A549 (cell line): Measurements from ENCODE around the gene ARID1B. TPM values are rescaled to one million over a fixed set of nuclear protein-coding genes. Genes with fewer than 3 reads are reported as not detected.

ENCODE experiments used
- ATAC-seq, 2 experiments: fragments of 200-7000 bp in 1 of 2; fragments of >200 bp in 1 of 2; cut with Nextera tagmentation in 1 of 2; cut with Tn5 transposase in 1 of 2; 3 replicates each; pipeline versions ENCODE4 v1.8.0 to v1.9.1; 2018 to 2020; ENCODE audit warnings: mild to moderate bottlenecking in 1 of 2, moderate library complexity in 1 of 2
- CTCF ChIA-PET: fragments of 300-600 bp; sonication (Branson Sonifier 250); formaldehyde crosslinking; extraction: SDS; loops from one replicate; lab custom pipeline; 2021; ENCODE audit warnings: antibody characterized with exemption, inconsistent platforms; lab: Yijun Ruan, JAX
- POLR2A ChIA-PET: fragments of 350-600 bp; formaldehyde crosslinking; extraction: SDS; loops from one replicate; lab custom pipeline; 2021; ENCODE audit warnings: antibody characterized with exemption, inconsistent platforms; lab: Yijun Ruan, JAX
- DNase-seq, 2 experiments: peaks; one replicate each; pipeline versions ENCODE4 v3.0.0 to v3.0.0-alpha.2; 2011 to 2016; ENCODE audit warnings: low read depth in 1 of 2, low spot score in 1 of 2
- FAIRE-seq: peaks from 2 replicates; lab custom pipeline; 2011; peaks lifted over from hg19 to GRCh38; lab: Jason Lieb, UNC
- H3K27ac ChIP-seq, 2 experiments: fragments of >200 bp; sonication (Bioruptor Twin); formaldehyde crosslinking; 3 replicates each; pipeline ENCODE4 v1.5.1; 2016 to 2017
- H3K4me1 ChIP-seq: fragments of >200 bp; sonication (Bioruptor Twin); formaldehyde crosslinking; 3 replicates; pipeline ENCODE4 v1.6.1; 2016
- H3K4me2 ChIP-seq: fragments of >200 bp; sonication (Bioruptor Twin); formaldehyde crosslinking; 3 replicates; pipeline ENCODE4 v1.6.1; 2016
- H3K4me3 ChIP-seq: fragments of >200 bp; sonication (Bioruptor Twin); formaldehyde crosslinking; 3 replicates; pipeline ENCODE4 v1.5.1; 2016
- H3K9me3 ChIP-seq: fragments of >200 bp; sonication (Bioruptor Twin); formaldehyde crosslinking; 3 replicates; pipeline ENCODE4 v1.6.1; 2016
- CBX2 ChIP-seq: fragments of 200-600 bp; sonication (generic); IDR thresholded peaks from 2 replicates; pipeline ENCODE4 v1.6.1; 2016; ENCODE audit warnings: low read depth, mild to moderate bottlenecking, borderline replicate concordance
- CEBPB ChIP-seq, 2 experiments: fragments of >200 bp in 1 of 2; sonication (Bioruptor Twin) in 1 of 2; formaldehyde crosslinking in 1 of 2; IDR thresholded peaks; 2 replicates each; pipeline ENCODE4 v1.6.1; 2012 to 2016
- CHD4 ChIP-seq: fragments of 200-600 bp; sonication (generic); IDR thresholded peaks from 2 replicates; pipeline ENCODE4 v1.6.1; 2016; ENCODE audit warnings: antibody characterized with exemption, mild to moderate bottlenecking, borderline replicate concordance
- EHF ChIP-seq: fragments of 250-450 bp; sonication (Bioruptor Pico); IDR thresholded peaks from 2 replicates; pipeline ENCODE4 v1.5.0; 2020; ENCODE audit warnings: mild to moderate bottlenecking
- EHMT2 ChIP-seq: fragments of 200-600 bp; sonication (generic); IDR thresholded peaks from 2 replicates; pipeline ENCODE4 v1.6.1; 2016; ENCODE audit warnings: antibody characterized with exemption, low read depth, mild to moderate bottlenecking, moderate library complexity
- FOSB ChIP-seq: fragments of 250-450 bp; sonication (Bioruptor Pico); IDR thresholded peaks from 2 replicates; pipeline ENCODE4 v1.5.0; 2020; ENCODE audit warnings: mild to moderate bottlenecking, moderate library complexity
- HOXB13 ChIP-seq: fragments of 250-450 bp; sonication (Bioruptor Pico); IDR thresholded peaks from 2 replicates; pipeline ENCODE4 v1.5.0; 2020; ENCODE audit warnings: low read depth, mild to moderate bottlenecking, moderate library complexity
- KDM1A ChIP-seq: fragments of 200-600 bp; sonication (generic); IDR thresholded peaks from 2 replicates; pipeline ENCODE4 v1.6.1; 2016; ENCODE audit warnings: low read depth, mild to moderate bottlenecking
- MAZ ChIP-seq: fragments of 150-350 bp; IDR thresholded peaks from 2 replicates; pipeline ENCODE4 v1.6.1; 2014; ENCODE audit warnings: antibody characterized with exemption, low read depth, low read length, borderline replicate concordance
- NPAS2 ChIP-seq: fragments of 250-450 bp; sonication (Bioruptor Pico); IDR thresholded peaks from 2 replicates; pipeline ENCODE4 v1.8.0; 2022; ENCODE audit warnings: mild to moderate bottlenecking, moderate library complexity, borderline replicate concordance
- NR3C1 ChIP-seq: fragments of >200 bp; sonication (Bioruptor Twin); formaldehyde crosslinking; IDR thresholded peaks from 3 replicates; pipeline ENCODE4 v1.6.1; 2017
- POLR2AphosphoS2 ChIP-seq: conservative IDR thresholded peaks from 2 replicates; pipeline ENCODE4 v1.6.1; 2012; ENCODE audit warnings: low read length, improper control_type of control experiment, inconsistent platforms
- RFX5 ChIP-seq: fragments of 450-650 bp; IDR thresholded peaks from 2 replicates; pipeline ENCODE4 v1.7.1; 2014; ENCODE audit warnings: antibody characterized with exemption, mild to moderate bottlenecking, moderate library complexity
- SREBF2 ChIP-seq: fragments of 450-650 bp; IDR thresholded peaks from 2 replicates; pipeline ENCODE4 v1.6.1; 2014; ENCODE audit warnings: mild to moderate bottlenecking, moderate library complexity
- ZC3H11A ChIP-seq: fragments of 450-650 bp; IDR thresholded peaks from 2 replicates; pipeline ENCODE4 v1.6.1; 2014; ENCODE audit warnings: antibody characterized with exemption, mild to moderate bottlenecking
- ZFP36 ChIP-seq: fragments of 450-650 bp; IDR thresholded peaks from 2 replicates; pipeline ENCODE4 v1.6.1; 2014; ENCODE audit warnings: borderline replicate concordance; ENCODE audit not compliant: partially characterized antibody
- ZNF302 ChIP-seq: fragments of 250-450 bp; sonication (Bioruptor Pico); IDR thresholded peaks from 2 replicates; pipeline ENCODE4 v1.9.0; 2021; ENCODE audit warnings: inconsistent platforms, mild to moderate bottlenecking, moderate library complexity
- WGBS: methylation state at CpG from one replicate; pipeline ENCODE4 v1.1.6; 2017; ENCODE audit errors: missing lambda C conversion rate; 5-methylcytosine and 5-hydroxymethylcytosine counted together
- polyA plus RNA-seq, 4 experiments: library from polyadenylated mRNA; depleted of rRNA in 3 of 4; stranded (reverse); fragments of >200 nt; fragmentation: RNase III in 1 of 4; extraction: RNeasy Plus Mini Kit Qiagen cat#74134 plus additional on column Dnase treatment in 1 of 4; gene quantifications; 2 replicates in 3 of 4; 3 replicates in 1 of 4; pipeline ENCODE4 v1.2.3, GENCODE V29; 2011 to 2017
- TF ChIP-seq, protein P1 (sequence below): fragments of 150-350 bp; IDR thresholded peaks from 2 replicates; pipeline ENCODE4 v1.6.1; 2014; ENCODE audit warnings: low read depth, mild to moderate bottlenecking, low read length
- TF ChIP-seq, protein P2 (sequence below): fragments of >200 bp; sonication (Bioruptor Twin); formaldehyde crosslinking; IDR thresholded peaks from 3 replicates; pipeline ENCODE4 v1.6.1; 2016
- TF ChIP-seq, protein P3 (sequence below): fragments of >200 bp; sonication (Bioruptor Twin); formaldehyde crosslinking; IDR thresholded peaks from 3 replicates; pipeline ENCODE4 v1.5.1; 2016
- TF ChIP-seq, protein P4 (sequence below): IDR thresholded peaks from 2 replicates; pipeline ENCODE4 v1.6.1; 2012
- TF ChIP-seq, protein P5 (sequence below): fragments of 450-650 bp; IDR thresholded peaks from 2 replicates; pipeline ENCODE4 v1.6.1; 2014; ENCODE audit warnings: antibody characterized with exemption

The ARID1B gene
- polyA plus RNA-seq, 2 of the 4 experiments (the other 2 are of a cell fraction), result 13.5 to 16.3 TPM

DNA sequence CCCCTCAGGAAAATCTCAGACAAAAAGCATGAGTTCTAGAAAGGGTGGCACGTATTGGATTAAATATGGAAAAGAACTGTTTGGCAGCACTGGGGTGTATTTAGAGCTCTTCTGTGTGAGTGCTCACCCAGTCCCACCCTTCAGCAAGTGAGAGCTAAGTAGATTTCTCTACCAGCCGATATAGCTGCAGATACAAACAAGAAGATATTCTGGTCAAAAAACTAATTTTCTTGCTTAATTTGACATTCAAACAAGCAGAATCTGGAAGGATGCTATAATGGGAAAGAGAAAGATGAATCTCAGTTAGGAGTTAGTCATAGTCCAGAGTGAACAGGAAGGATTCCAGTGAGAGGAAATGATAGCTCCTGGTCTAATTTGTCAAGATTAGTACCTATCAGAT, 314.1 kb downstream of the ARID1B start:
- FAIRE-seq (no peak), DNase-seq (no peak), ATAC-seq (no peak)
- WGBS, result 80% methylated on average over 2 of the region's 2 CpGs
- Histone ChIP-seq H3K4me2 (no peak overlapping the region), H3K4me1 (peaks cover 4% of the 10 kb centered on the region), H3K4me3 (no peak overlapping the region), H3K27ac (no peak overlapping the region), H3K9me3 (no peaks in the 10 kb centered on the region)
- POLR2A ChIA-PET, result no interaction called here
- TF ChIP-seq NPAS2 (CRISPR knock-in tag) (no peak), KDM1A (no peak), ZNF302 (CRISPR knock-in tag) (no peak), POLR2AphosphoS2 (no peak), RFX5 (no peak), CHD4 (no peak), NR3C1 (no peak), CBX2 (no peak), ZC3H11A (no peak), HOXB13 (CRISPR knock-in tag) (no peak), SREBF2 (no peak), EHMT2 (no peak), EHF (CRISPR knock-in tag) (no peak), MAZ (no peak)
- TF ChIP-seq, protein P1, sequence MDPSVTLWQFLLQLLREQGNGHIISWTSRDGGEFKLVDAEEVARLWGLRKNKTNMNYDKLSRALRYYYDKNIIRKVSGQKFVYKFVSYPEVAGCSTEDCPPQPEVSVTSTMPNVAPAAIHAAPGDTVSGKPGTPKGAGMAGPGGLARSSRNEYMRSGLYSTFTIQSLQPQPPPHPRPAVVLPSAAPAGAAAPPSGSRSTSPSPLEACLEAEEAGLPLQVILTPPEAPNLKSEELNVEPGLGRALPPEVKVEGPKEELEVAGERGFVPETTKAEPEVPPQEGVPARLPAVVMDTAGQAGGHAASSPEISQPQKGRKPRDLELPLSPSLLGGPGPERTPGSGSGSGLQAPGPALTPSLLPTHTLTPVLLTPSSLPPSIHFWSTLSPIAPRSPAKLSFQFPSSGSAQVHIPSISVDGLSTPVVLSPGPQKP, result no peak
- TF ChIP-seq, protein P2, sequence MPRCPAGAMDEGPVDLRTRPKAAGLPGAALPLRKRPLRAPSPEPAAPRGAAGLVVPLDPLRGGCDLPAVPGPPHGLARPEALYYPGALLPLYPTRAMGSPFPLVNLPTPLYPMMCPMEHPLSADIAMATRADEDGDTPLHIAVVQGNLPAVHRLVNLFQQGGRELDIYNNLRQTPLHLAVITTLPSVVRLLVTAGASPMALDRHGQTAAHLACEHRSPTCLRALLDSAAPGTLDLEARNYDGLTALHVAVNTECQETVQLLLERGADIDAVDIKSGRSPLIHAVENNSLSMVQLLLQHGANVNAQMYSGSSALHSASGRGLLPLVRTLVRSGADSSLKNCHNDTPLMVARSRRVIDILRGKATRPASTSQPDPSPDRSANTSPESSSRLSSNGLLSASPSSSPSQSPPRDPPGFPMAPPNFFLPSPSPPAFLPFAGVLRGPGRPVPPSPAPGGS, result no peak
- TF ChIP-seq, protein P3, sequence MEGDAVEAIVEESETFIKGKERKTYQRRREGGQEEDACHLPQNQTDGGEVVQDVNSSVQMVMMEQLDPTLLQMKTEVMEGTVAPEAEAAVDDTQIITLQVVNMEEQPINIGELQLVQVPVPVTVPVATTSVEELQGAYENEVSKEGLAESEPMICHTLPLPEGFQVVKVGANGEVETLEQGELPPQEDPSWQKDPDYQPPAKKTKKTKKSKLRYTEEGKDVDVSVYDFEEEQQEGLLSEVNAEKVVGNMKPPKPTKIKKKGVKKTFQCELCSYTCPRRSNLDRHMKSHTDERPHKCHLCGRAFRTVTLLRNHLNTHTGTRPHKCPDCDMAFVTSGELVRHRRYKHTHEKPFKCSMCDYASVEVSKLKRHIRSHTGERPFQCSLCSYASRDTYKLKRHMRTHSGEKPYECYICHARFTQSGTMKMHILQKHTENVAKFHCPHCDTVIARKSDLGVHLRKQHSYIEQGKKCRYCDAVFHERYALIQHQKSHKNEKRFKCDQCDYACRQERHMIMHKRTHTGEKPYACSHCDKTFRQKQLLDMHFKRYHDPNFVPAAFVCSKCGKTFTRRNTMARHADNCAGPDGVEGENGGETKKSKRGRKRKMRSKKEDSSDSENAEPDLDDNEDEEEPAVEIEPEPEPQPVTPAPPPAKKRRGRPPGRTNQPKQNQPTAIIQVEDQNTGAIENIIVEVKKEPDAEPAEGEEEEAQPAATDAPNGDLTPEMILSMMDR, result no peak
- TF ChIP-seq, protein P4, sequence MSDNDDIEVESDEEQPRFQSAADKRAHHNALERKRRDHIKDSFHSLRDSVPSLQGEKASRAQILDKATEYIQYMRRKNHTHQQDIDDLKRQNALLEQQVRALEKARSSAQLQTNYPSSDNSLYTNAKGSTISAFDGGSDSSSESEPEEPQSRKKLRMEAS, result no peak
- TF ChIP-seq, protein P5, sequence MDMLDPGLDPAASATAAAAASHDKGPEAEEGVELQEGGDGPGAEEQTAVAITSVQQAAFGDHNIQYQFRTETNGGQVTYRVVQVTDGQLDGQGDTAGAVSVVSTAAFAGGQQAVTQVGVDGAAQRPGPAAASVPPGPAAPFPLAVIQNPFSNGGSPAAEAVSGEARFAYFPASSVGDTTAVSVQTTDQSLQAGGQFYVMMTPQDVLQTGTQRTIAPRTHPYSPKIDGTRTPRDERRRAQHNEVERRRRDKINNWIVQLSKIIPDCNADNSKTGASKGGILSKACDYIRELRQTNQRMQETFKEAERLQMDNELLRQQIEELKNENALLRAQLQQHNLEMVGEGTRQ, result no peak
- CTCF ChIA-PET, result interaction anchor here (1.0 to 1.7 kb wide), 2 partner anchors 22 to 93 kb away, joined by 3 to 9 read pairs; no protein-coding TSS in a partner anchor

DNA sequence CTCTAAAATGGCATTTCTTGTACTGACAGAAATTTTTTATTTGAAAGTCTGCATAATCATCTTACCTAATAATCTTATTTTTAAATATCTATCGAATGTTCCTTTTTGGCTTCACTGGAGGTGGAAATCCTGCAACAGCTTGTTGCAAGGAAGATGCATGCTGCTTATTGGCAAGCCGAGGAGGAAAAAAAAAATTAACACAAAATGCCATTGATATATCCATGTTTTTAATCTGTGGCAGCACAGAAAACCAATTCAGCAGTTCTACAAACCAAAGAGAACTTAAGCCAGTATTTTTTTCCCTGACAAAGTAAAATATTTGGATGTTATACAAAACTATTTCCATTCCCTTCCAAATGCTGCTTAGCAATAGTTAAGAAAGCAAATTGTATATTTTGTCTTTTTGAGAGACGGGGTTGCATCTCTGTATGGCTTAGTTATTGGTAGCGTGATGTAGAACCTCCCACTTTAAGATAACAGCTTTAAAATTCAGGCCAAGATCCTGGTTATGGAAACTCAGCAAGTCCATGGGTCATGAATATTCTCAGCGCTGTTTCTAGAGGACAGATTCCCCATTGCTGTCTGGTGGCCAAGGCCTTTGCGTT, 314.8 kb downstream of the ARID1B start:
- Histone ChIP-seq H3K9me3 (no peaks in the 10 kb centered on the region), H3K4me2 (no peak overlapping the region), H3K4me1 (peaks cover 11% of the 10 kb centered on the region), H3K4me3 (no peak overlapping the region), H3K27ac (no peak overlapping the region)
- FAIRE-seq, result no peak
- 89% methylated on average over 6 of the region's 6 CpGs for WGBS
- TF ChIP-seq FOSB (no peak), CEBPB (IDR thresholded peaks at IDR 0.05) (no peak), ZFP36 (no peak), SREBF2 (no peak)
- no peak for DNase-seq
- POLR2A ChIA-PET, result no interaction called here
- CTCF ChIA-PET, result no interaction called here
- no peak for ATAC-seq
